DMS114 treated with DMSO at 0.1 percent for 48 hours (cell line): ENCODE results near the gene LRG1.
"Not testable (repeated sequence)": the region's sequence is repeated elsewhere in the genome, so short reads cannot be mapped to it uniquely, and the experiment has no call there.

Source experiments
- DNase-seq: peaks from one replicate; lab custom pipeline; 2025; ENCODE audit not compliant: unreplicated experiment; lab: John Stamatoyannopoulos, UW

Gene LRG1

GRCh38 chr19:4529924-4530522, 9.8 kb downstream of the LRG1 start:
- no peak for DNase-seq

GRCh38 chr19:4528843-4529242, 11.0 kb downstream of the LRG1 start:
- DNase-seq, result no peak

GRCh38 chr19:4527377-4527776, 12.5 kb downstream of the LRG1 start:
- not testable (repeated sequence) for DNase-seq

- no peak for DNase-seq
Observed at GRCh38 chr19:4525563-4526002, 14.3 kb downstream of the LRG1 start.

GRCh38 chr19:4524808-4525562, 14.9 kb downstream of the LRG1 start:
- peak; percentile 17 for DNase-seq

GRCh38 chr19:4523306-4524110, 16.3 kb downstream of the LRG1 start:
- DNase-seq, result no peak

- no peak for DNase-seq
Observed at GRCh38 chr19:4522291-4523002, 17.4 kb downstream of the LRG1 start.

GRCh38 chr19:4521888-4522242, 18.0 kb downstream of the LRG1 start:
- DNase-seq, result no peak

GRCh38 chr19:4521170-4521887, 18.5 kb downstream of the LRG1 start:
- no peak for DNase-seq

- DNase-seq, result no peak
Observed at GRCh38 chr19:4519521-4520277, 20.1 kb downstream of the LRG1 start.

GRCh38 chr19:4519172-4519496, 20.7 kb downstream of the LRG1 start:
- no peak for DNase-seq

GRCh38 chr19:4518345-4519171, 21.3 kb downstream of the LRG1 start, which contains the start of gene PLIN4:
Gene PLIN4 (minus strand): TSS chr19:4518486. CDS start chr19:4518272, 214 bp downstream.
- no peak for DNase-seq

- DNase-seq, result no peak
Observed at GRCh38 chr19:4517451-4518057, 22.3 kb downstream of the LRG1 start.

- DNase-seq, result no peak
Observed at GRCh38 chr19:4516939-4517300, 22.9 kb downstream of the LRG1 start.

- DNase-seq, result no peak
Observed at GRCh38 chr19:4516199-4516938, 23.5 kb downstream of the LRG1 start.

GRCh38 chr19:4515732-4516131, 24.1 kb downstream of the LRG1 start:
- DNase-seq, result no peak

GRCh38 chr19:4513248-4513647, 26.6 kb downstream of the LRG1 start:
- no peak for DNase-seq

- no peak for DNase-seq
Observed at GRCh38 chr19:4512070-4512469, 27.8 kb downstream of the LRG1 start.
